NCI-H2029 treated with DMSO at 0.1 percent for 48 hours (cell line): ENCODE measurements around the gene METAP1D.

Experiments
- DNase-seq: peaks from one replicate; lab custom pipeline; 2025; lab: John Stamatoyannopoulos, UW

Gene METAP1D

DNA sequence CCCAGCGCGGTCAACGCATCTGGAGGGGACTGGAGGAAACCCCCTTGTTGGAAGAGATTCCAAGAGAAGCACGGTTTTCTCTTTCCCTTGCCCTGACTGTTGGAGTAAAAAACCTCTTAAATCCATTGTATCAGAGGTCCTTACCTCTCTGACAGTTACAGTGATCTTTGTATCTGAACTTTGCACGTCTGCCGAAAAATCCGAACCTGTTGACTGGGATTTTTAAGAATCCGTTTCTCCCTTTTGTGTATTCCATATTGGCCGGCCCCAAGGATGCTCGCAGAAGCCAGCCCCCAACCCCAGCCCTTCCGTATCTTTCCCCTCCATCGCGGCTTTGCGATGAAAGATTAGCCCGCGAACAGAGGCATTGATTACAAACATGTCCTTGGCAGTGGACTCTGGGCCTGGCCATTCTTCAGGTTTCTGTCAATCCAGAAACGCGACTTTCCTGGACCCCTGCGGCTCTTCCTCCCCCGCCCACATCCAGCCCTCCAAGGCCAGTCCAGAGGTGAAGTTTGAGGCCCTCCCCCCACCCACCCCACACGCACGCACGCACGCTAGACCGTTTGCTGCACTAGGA lies 81.0 kb downstream of the METAP1D start:
- DNase-seq = no peak

GRCh38 chr2:172081221-172082022 lies 81.7 kb downstream of the METAP1D start:
- no peak for DNase-seq

DNA sequence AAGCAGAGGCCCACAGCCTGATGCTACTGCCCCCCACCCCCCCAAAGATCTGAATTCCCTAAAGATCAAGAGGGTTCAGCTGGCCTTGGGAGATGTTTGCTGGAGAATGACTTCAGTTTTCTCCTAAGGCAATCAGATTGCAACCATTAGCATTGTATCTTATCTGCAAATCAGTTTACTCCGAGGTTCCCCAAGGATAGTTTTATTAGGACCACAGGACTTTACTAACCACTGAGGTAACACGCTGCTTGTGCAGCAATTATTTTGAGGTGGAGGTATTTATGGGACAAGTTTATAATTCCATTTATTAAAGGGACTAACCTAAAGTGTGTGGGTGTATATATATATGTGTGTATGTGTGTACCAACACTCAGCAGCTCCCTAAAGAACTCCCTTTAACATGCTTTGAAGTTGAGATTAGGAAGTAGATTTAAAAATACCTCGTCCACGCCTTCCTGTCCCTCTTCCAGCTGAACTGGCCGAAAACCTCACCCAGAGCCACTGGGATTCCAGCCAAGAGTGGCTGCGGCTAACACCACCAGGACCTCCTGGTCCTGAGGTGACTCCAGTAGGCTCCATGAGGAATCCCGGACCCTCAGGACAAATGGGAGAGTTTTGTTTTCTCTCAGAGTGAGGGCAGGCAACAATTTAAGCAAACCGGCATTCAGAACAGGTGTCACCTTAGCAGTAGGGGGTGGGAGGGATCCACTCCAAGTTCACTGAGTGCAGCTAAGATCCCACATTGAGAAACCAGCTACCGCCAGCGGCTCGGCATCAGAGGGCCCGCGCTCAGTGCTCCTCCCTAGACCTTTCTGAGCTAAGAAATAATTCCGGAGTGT lies 82.6 kb downstream of the METAP1D start:
- DNase-seq = no peak

DNA sequence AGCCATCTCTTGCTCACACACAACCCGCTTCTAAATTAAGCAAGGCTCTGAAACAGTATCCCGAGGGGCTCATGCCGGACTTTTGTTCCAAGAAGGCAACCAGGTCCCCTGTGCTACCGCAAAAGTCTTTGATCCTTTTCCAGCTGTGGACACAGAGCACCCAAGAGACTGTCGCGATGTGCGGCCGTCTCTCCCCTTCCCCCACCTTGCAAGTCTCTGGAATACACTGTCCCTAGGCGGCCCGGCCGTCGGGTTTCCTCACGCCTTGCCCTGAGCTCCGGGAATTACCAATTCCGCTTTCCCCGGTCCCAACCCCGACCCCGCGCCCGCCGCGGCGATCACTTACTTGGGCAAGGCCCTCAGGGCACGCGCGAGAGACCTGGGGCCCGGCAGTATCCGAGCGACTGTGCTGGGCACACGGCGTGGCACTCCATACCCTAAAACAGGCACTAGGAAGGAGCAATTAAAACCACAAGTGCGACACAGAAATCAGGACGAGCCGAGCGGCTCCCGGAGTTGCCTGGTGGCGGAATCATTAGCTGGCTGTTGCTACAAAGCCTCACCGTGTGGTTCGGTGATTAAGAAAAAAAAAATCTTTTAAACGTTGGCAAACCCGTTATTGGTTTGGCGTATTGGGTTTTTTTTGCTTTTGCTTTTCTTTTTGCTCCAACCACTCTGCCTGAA lies 83.3 kb downstream of the METAP1D start:
- no peak for DNase-seq

- no peak for DNase-seq
Observed at GRCh38 chr2:172083628-172084394, 84.1 kb downstream of the METAP1D start.

DNA sequence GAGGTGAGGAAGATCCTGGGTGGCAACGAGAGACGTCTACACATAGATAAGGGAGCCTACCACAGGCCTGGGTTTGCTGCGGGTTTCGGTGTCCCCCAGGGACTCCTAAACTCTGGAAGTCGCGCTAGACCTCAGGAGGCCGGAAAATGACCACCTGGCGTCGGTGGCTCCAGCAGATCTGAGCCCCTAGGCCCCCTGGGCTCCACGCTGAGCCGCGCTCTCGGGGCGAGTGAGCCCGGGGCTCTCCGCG lies 84.6 kb downstream of the METAP1D start:
- no peak for DNase-seq

DNA sequence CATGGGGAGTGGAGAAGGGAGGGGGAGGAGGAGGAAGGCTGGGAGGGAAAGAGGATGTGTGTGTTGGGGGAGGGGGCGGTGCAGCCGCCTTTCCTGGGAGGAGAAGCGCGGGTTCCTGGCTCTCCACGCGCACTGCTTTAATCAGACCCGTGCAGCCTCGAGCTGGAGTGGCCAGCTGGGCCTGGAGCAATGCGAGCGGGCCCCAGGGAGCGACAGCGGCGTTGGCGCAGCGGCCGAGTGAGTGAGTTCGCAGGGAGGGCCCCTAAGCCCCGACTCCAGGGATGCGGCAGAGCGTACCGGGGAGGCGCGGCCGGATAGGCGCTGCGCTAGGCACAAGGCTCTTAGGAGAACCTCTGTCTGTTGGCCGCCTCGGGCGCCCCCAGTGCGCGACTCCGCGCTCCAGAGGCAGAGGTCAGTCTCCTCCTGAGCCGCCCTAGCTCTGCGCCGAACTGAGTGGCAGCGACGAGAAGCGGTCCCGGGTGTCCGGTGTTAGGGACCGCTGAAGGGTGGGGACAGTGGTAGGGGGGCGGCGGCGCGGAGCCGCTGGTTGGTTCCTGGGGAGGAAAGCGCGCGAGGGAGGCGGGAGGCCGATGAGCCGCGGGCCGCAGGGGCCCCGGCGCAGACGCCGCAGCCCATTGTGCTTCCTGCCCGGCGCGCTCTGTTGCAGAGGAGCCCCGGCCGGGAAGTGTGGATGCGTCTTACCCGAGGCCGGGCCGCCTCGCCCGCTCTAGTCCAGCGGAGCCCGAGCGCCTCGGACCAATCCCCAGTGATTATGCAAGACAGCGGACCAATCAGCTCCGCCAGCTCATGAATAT lies 85.1 kb downstream of the METAP1D start:
- peak; percentile 56 for DNase-seq

DNA sequence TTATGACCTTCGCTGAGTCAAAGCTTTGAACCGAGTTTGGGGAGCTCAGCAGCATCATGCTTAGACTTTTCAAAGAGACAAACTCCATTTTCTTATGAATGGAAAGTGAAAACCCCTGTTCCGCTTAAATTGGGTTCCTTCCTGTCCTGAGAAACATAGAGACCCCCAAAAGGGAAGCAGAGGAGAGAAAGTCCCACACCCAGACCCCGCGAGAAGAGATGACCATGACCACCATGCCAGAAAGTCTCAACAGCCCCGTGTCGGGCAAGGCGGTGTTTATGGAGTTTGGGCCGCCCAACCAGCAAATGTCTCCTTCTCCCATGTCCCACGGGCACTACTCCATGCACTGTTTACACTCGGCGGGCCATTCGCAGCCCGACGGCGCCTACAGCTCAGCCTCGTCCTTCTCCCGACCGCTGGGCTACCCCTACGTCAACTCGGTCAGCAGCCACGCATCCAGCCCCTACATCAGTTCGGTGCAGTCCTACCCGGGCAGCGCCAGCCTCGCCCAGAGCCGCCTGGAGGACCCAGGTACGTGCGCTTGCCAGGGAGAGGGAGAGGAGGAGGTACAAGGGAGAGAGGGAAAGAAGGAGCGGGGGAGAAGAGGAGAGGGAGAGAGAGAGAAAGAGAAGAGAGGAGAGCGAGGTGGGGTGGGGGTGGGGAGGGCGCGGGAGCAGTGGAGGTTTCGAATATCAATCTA lies 85.9 kb downstream of the METAP1D start, which contains the start of gene DLX1:
Gene DLX1 (plus strand): TSS at position 48 of the 700 bp plus-strand sequence. CDS start 171 bp downstream, at position 219.
- peak; percentile 41 for DNase-seq

- no peak for DNase-seq
Observed at GRCh38 chr2:172086241-172087206, 86.8 kb downstream of the METAP1D start.

- no peak for DNase-seq
Observed at GRCh38 chr2:172087207-172087779, 87.5 kb downstream of the METAP1D start.

DNA sequence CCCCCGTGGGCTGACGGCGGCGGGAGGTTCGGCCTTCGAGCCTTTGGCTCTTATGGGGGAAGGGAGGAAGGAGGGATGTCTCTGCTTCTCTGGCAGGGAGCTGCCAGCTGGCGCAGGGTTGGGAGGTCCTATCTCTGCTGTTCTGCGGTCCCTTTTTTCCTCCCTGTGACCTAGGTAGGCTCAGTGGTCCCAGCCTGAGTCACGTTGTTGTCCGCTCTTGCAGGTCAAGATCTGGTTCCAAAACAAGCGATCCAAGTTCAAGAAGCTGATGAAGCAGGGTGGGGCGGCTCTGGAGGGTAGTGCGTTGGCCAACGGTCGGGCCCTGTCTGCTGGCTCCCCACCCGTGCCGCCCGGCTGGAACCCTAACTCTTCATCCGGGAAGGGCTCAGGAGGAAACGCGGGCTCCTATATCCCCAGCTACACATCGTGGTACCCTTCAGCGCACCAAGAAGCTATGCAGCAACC lies 88.1 kb downstream of the METAP1D start:
- no peak for DNase-seq

GRCh38 chr2:172088245-172089004 lies 88.7 kb downstream of the METAP1D start:
- no peak for DNase-seq

GRCh38 chr2:172089005-172089504 lies 89.3 kb downstream of the METAP1D start:
- DNase-seq = no peak

DNA sequence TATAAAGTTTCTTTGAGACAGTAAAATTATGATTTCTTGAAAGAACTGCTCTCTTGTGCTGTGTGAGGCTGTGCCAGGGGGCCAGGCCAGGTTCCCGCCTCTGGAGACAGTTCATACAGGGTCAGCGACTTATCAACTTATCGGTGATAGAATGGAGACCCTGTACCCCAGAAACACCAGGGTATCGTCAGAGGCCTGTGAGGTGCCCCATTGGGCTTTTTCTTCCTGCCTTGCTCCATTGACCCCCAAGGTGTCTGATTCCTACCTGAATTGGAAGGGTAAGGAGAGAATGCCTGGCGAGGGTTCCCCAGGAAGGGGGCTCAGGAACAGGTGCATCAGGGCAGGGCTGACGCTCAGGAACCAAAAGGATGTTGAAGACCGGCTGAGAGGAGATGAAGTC lies 89.9 kb downstream of the METAP1D start:
- DNase-seq = no peak

- no peak for DNase-seq
Observed at GRCh38 chr2:172090044-172090961, 90.5 kb downstream of the METAP1D start.

DNA sequence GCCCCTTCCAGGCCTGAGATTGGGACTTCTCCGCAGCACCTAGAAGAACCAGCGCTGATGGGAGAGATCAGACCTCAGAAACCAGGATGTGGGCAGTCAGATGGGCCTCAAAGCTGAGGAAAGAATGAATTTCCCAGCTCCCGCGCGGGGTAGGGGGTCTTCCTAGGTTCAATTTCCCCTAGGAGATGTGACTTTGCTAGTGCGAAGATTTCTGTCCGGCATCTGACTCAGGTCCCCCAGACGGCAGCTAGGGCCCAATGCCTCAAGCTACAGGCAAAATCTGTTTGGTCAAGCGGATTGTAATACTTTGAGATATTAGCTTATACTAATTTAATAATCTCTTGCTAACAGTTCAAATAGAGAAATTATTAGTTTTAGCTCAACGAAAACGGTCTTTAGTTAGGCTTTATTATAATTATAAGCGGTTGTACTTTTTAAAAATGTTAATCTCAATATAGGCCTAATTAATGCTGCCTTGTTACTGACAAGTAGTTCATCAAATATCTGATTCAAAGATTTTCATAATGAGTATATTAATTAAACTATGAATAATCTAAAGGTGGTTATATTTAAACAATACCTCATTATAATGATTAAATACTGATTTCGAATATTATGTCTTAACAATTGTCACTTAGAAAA lies 91.4 kb downstream of the METAP1D start:
- DNase-seq = no peak
